ENCODE results near the gene PTPDC1.

DNA sequence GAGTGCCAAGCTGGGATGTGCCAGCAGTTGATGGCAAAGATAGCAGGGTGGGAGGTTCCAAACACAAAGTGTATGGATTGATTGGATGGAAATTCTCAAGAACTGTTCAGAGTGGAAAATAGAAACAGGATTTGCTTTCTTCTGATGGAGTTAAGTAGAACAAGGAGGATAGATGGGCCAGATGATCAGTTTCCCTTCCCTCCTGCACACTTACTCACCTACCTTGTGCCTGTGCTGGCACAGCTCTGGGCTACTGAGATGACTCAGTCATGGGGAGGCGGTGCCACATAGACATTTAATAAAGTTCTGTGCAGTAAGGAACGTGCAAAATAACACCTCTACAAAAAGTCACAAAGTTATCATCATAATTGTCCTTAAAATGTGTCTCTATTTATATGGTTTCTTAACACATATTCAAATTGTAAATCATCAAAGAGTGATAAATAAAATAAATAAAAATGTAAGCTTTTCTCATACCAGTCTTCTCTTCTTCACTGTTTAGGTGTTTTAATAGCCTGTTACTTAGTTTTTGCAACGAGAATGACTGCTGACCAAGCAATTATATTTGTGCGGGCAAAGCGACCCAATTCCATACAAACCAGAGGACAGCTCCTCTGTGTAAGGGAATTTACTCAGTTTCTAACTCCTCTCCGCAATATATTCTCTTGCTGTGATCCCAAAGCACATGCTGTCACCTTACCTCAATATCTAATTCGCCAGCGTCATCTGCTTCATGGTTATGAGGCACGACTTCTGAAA, 12.7 kb downstream of the PTPDC1 start:
- no peak for TF ChIP-seq SMC3 (IDR thresholded peaks at IDR 0.05; ENCODE audit: low read depth, low read length)
- no peak for TF ChIP-seq CTCF (conservative IDR thresholded peaks at IDR 0.05; ENCODE audit: low read depth, low read length)
- no peak for TF ChIP-seq USF2 (IDR thresholded peaks at IDR 0.05; ENCODE audit: low read depth, low read length)
- no peak for TF ChIP-seq RAD21 (IDR thresholded peaks at IDR 0.05; ENCODE audit: low read length)
- TF ChIP-seq, protein P1, sequence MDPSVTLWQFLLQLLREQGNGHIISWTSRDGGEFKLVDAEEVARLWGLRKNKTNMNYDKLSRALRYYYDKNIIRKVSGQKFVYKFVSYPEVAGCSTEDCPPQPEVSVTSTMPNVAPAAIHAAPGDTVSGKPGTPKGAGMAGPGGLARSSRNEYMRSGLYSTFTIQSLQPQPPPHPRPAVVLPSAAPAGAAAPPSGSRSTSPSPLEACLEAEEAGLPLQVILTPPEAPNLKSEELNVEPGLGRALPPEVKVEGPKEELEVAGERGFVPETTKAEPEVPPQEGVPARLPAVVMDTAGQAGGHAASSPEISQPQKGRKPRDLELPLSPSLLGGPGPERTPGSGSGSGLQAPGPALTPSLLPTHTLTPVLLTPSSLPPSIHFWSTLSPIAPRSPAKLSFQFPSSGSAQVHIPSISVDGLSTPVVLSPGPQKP (IDR thresholded peaks at IDR 0.05; ENCODE audit: borderline replicate concordance, low read depth, low read length): no peak
- TF ChIP-seq POLR2A (IDR thresholded peaks at IDR 0.05; ENCODE audit: low read depth, low read length): no peak
- no peak for TF ChIP-seq NFE2L2 (IDR thresholded peaks at IDR 0.05; ENCODE audit: low read depth, low read length)
- no peak for TF ChIP-seq MAZ (IDR thresholded peaks at IDR 0.05; ENCODE audit: borderline replicate concordance, low read depth, low read length)
